Activated CD8-positive, alpha-beta memory T cell treated with anti-CD3 and anti-CD28 coated beads, Interleukin-2, amount 50 U/mL, for 24 hours (primary cell): ENCODE results near the gene KLHL7.
A peak's percentile ranks its signal among the peaks of the same experiment; 100 is the strongest.
"Not testable (repeated sequence)": the region's sequence is repeated elsewhere in the genome, so short reads cannot be mapped to it uniquely, and the experiment has no call there.

Experiments used
- DNase-seq: peaks from one replicate; pipeline ENCODE4 v3.0.0-alpha.2; 2020; ENCODE audit errors: extremely low read depth

KLHL7 gene

DNA sequence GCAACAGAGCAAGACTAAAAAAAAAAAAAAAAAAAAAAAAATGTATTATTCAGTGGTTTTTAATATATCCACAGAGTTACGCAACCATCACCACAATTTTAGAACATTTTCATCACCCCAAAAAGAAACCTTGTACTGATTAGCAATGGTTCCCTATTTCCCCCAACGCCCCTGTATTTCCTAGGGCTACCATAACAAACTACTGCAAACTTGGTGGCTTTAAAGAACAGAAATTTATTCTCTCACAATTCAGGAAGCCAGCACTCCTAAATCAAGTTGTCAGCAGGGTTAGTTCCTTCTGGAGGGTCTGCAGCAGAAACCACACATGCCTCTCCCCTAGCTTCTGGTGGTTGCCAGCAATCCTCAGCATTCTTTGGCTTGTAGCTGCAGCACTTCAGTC, 70.4 kb downstream of the KLHL7 start:
- no peak for DNase-seq

DNA sequence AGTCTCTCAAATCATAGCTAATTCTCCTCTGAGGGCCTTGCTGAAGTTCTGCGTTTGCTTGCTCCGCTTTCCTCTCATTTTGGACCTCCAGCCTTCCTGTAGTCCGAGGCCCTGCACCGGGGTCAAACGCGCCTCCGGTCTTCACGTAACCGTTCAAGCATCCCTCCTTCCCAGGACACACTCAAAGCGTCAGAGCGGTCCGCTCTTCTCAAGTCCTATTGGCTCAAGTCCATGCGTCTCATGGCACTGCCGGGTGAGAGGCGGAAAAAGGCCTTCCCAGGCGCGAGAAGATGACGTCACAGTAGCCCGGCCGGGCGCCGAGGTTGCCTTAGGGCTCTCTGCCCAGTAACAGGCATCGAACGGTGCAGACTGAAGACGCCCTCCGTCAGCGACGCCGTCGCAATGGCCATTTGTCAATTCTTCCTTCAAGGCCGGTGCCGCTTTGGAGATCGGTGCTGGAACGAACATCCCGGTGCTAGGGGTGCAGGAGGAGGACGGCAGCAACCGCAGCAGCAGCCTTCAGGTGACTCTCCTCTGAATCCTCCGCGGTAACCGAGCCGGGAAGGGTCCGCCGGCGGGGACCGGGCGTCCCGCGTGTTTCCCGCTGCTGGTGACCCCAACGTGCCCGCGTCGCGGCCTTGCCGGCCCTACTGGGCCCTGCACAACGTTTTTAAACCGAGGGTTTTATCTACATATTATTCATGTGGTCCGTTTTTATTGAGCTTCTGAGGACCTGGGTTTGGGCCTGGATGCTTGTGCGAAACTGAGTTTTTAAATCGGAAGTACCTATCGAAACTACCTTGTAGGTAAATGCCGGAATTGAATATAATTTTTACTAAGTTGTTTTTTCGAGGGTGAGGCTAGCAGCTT, 76.3 kb downstream of the KLHL7 start, which contains the start of gene NUP42:
TSS of gene NUP42 (plus strand) at position 365 of the 870 bp plus-strand sequence. CDS start at position 403, 38 bp downstream.
- DNase-seq, result peak; percentile 96

DNA sequence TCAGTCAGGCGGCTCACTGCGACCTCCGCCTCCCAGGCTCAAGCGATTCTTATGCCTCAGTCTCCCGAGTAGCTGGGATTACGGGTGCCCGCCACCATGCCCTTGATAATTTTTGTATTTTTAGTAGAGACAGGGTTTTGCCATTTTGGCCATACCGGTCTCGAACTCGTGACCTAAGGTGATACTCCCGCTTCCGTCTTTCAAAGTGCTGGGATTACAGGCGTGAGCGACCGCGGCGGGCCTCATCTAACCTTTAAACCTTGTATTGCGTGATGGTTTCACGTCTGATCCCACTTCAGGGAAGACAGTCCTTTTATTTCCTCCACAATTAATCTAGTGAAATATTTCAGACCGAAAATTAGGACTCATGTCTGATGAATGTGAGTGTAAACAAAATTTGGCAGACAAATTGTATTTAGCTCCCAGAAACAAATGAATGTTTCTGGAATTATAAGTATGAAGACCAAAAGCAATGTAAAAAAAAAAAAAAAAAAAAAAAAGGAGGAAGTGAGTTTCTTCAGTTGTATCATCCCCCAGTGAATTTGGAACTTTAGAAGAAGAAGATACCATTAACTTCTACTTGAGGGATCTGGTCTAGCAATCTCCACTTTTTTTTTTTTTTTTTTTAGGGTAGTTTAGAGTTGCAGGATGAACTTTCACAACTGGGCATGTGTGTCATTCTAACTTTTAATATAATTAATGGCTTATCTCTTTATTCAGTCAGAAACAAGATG, 77.9 kb downstream of the KLHL7 start:
- DNase-seq, result no peak

DNA sequence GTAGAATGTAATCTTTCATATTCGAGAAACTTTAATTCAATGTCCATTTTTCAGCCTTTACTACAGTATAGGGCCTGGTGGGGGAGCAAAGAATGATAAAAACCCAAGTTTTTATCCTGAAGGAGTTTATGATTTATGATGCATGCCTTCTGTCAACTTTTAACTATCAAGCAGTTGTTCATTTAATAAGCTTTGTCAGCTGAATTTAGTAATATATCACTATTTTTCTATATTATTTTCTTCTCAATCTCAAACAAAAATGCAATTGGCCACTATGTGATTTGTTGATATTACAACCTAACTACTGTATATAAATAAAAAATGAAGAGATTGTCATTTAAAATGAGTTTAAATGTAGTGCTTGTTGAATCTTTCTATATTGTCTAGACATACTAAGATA, 78.7 kb downstream of the KLHL7 start:
- DNase-seq, result no peak

DNA sequence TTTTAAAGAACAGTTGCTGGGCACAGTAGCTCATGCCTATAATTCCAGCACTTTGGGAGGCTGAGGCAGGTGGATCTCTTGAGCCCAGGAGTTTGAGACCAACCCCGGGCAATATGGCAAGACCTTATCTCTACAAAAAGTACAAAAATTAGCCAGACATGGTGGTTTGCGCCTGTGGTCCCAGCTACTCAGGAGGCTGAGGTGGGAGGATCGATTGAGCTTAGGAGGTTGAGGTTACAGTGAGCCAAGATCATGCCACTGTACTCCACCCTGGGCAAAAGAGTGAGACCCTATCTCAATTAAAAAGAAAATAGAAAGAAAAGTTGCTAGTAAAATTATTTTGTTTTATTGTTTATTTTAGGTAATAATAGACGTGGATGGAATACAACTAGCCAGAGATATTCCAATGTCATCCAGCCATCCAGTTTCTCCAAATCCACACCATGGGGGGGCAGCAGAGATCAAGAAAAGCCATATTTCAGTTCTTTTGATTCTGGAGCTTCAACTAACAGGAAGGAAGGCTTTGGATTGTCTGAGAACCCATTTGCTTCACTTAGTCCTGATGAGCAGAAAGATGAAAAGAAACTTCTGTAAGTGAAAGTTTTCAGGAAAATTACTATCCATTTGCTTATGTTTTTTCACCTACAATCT, 79.2 kb downstream of the KLHL7 start:
- no peak for DNase-seq

DNA sequence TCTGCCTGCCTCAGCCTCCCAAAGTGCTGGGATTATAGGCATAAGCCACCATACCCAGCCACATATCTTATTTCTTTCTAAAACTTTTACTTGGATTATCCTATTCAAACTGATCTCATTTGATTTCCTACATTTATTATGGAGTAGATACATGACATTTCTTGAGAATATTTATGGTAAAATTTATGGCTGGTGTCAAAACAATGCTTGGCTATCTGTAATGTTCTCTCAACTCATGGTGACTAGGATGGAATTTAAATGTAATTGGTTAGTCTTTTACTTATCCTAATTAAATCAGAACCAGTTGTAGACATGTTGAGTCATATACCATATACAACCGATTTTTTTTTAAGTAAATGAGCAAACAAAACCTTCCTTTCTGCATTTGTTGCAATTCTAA, 80.4 kb downstream of the KLHL7 start:
- DNase-seq, result no peak

DNA sequence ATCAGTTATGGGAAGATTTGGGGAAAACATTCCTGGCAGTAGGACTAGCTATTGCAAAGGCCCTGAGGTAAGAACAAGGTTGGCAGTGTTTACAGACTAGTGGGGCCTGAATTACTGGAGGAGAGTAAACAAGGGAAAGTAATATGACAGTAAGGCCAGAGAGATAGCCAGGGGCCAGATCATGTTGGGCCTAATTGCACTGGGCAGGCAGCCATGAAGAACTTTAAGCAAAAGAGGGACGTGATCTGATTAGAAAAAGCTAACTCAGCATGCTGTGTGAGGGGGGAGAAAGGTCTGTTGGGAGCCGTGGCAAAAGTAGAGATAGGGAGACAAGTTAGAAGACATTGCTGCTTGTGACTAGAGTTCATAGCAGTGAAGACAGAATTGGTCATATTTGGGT, 85.4 kb downstream of the KLHL7 start:
- no peak for DNase-seq

DNA sequence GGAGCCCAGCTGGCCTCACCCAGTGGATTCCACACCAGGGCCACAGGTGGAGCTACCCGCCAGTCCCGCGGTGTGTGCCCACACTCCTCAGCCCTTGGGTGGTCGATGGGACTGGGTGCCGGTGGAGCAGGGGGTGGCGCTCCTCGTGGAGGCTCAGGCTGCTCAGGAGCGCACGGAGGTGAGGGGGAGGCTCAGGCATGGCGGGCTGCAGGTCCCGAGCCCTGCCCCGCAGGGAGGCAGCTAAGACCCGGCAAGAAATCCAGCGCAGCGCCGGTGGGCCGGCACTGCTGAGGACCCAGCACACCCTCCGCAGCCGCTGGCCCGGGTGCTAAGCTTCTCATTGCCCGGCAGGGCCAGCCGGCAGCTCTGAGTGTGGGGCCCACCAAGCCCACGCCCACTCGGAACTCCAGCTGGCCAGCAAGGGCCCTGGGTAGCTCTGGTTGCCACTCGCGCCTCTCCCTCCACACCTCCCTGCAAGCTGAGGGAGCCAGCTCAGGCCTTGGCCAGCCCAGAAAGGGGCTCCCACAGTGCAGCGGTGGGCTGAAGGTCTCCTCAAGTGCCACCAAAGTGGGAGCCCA, 88.2 kb downstream of the KLHL7 start:
- not testable (repeated sequence) for DNase-seq

DNA sequence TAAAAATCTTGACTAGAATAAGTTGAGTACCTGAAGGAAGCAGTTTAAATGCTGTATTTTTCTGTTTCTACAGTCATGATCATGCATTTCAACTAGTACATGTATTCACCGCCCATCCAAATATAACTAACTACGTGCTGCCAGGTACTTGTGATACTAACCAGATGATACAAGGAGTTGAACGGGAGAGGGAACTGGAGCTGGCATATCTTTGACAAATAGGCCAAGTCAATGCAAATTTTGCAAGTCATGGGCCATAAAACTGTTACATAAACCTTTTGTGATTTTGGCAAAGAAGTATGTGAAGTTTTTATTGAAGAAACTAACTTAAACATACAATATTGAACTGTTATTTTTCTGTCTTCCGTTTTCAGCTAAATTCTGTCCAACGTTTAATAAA, 90.7 kb downstream of the KLHL7 start:
- no peak for DNase-seq

DNA sequence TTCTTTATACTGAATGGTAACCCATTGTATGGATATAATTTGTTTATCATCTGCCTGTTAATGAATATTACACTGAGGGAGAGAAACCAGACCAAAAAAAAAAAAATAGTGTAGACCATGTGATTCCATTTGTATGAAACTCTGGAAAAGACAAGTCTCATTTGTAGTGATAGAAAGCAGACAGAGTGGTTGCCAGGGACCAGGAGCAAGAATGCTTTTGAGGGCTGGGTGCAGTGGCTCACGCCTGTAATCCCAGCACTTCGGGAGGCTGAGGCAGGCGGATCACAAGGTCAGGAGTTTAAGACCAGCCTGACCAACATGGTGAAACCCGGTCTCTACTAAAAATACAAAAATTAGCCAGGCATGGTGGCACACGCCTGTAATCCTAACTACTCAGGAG, 92.2 kb downstream of the KLHL7 start:
- not testable (repeated sequence) for DNase-seq

DNA sequence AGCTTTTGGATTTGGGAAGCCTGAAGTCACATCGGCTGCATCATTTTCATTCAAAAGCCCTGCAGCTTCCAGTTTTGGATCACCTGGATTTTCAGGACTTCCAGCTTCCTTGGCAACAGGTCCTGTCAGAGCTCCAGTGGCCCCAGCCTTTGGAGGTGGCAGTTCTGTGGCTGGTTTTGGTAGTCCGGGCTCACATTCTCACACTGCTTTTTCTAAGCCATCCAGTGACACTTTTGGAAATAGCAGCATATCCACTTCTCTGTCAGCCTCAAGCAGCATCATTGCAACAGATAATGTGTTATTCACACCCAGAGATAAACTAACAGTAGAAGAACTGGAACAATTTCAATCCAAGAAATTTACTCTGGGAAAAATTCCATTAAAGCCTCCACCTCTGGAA, 94.7 kb downstream of the KLHL7 start:
- no peak for DNase-seq

DNA sequence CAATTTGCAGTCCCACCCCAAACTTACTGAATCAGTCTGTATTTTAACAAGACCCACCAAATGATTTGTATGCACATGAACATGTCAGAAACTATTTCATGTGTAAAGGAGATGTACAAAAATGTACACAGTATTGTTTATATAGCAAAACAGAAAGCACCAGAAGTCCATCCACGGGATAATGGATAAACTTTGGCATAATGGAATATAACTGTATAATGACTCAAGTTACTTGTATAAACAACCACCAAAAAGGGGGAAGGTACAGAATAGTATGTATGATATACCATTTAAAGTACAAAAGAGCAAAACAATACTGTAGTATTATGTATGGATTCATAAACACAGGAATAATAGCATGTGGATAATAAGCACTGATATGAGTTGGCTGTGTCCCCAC, 98.7 kb downstream of the KLHL7 start:
- DNase-seq, result no peak

DNA sequence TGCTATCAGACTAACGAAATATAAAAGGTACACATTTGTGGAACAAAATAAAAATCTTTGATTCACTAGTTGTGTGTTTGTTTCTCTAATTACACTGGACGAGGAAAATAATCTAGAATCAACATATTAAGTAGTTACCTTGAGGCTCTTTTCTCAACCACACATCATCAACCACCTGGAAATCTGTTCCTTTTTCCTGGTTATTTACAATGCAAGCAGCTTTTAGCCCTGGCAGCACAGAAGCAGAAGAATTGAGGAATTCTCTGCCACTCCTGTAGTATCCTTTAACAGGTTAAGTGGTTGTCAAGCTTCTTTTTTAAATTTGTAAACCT, 100.0 kb downstream of the KLHL7 start:
- no peak for DNase-seq

DNA sequence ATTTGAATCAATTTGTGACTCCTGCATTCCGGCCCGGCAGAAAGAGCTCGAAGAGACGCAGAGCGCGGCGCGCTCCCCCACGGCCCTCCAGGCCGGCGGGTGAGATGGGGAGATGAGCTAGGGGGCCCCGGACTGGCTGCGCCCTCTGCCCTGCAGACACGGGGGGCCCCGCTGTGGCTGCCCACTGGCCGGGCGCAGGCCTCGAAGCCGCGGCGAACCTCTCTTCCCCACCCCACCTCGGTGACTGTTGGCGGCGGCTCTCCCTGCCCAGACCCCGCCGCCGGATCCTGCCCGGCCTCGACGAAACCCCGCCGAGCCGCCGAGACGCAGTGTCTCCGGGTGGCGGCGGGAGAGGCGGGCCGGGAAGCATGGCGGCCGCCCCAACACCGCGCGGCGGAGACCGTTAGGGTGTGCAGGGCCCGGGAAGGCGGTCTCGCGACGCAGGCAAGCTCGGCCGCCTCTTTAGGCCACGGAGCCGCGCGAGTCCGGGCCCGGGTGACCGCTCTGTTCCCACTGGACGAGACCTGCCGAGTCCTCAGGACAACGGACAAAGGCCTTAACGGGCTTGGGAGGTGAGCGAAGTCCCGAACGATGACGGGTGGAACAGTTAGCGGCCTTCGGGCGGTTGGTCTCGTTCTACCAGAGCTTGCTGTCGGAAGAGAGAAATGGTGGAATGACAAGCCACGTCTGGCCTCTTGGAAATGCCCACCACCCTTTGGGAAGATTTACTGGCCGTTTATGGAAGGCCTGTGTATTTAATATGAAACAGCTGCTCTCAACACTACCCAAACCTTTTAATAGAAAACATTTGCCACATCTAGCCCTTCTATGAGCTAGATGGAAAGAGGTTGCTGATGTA, 100.6 kb downstream of the KLHL7 start:
- no peak for DNase-seq

DNA sequence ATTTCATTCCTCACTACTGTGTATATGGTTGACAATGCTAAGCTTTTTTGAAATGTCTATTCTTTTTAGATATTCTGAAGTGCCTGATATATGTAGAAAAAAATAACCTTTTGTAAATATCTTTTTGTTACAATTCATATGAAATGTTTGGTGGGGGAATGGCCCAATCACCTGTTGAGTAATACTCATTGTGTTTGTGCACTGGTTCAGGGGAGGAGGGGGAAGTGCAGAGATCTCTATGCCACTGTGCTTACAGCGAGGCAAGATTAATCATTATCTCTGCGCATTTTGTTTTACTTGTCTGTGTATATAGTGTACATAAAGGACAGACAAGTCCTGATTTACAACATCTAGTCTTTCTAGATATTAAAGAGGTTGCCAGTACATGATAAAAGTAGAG, 101.4 kb downstream of the KLHL7 start:
- DNase-seq, result no peak

DNA sequence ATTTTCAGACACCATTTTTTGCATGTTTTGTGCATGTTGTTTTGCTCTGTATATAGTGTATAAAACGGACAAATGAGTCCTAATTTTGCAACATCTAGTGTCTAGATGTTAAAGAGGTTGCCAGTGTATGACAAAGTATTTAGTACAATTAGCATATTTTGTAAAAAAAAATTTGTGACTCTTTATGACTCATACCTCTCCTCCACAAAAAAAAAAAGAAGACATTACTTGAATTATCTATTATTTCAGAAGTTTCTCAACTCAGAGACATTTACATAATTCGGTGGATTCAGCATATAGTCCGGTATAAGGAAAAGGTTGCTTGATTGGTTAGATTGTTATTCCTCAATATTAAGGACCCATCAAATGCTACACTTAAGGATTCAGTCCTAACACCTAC, 102.3 kb downstream of the KLHL7 start:
- DNase-seq, result no peak

DNA sequence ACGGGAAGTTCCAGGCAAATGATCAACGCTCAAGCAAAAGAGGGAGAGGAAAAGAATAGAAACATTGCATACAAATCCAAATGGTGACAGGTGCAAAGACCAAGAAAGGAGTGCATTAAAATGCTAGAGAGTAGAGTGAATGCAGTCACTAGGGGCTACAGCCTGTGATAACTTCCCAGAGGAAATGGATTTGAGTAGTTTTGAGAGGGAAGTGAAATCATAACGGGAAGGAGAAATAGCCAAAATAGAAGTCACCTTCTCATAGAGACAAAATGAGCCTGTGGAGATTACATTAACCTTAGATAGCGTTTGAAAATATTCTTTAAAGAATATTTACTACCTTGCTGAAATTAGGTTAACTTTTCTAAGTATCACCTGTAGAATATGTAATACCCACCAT, 102.7 kb downstream of the KLHL7 start:
- DNase-seq, result no peak

DNA sequence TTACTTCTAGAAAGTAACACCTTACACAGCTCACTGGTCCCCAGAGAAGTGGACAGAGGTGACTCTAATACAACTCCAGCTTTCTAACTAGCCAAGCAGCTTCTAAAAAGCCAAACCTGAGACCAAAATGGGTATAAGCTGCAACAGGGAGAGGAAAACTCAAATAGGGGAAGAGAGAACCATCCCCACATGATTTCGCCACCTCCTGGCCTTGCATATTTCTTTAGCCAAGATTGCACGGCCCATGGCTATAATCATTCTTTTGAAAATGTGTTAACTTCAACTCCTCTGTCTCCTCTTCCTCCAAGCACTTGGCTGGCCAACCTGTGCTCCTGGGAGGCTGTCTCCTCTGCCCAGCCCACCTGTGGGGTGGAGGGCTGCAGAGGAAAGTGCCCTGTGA, 104.9 kb downstream of the KLHL7 start:
- DNase-seq, result no peak

DNA sequence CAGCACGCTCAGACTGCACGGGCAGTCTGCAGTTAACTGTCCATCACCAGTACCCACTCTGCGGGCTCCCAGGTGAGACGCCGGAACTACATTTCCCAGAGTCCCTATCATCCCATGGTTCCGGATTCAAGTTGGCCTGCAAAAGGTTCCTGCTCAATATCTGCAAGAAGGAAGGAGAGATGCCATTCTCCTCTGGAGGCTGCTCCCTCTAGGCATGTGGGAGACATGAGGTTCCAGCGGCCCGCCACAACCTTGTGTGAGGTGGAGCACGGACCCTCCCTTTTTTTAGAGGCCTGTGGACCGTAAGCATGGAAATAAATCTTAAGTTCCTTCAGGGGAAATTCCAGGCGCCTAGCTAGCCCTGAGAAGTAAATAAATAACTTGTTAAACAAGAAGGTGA, 106.0 kb downstream of the KLHL7 start:
- DNase-seq, result no peak

DNA sequence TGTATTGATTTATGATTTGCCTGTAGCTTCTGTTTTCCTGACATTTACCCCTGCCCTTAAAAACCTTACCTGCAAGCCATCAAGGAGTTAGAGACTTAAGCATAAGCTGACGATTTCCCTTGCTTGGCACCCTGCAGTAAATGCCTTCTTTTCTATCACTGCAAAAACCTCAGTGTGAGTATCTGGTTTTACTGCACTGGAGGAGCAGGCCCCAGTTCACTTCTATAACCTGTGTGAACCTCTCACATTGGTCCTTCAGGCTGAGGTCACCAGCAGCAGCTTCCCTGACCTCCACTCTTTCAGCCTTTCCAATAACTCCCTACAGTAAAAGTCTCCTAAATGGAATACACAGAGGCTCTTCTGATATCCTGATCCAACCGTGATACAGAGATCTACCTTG, 106.8 kb downstream of the KLHL7 start:
- DNase-seq, result no peak

DNA sequence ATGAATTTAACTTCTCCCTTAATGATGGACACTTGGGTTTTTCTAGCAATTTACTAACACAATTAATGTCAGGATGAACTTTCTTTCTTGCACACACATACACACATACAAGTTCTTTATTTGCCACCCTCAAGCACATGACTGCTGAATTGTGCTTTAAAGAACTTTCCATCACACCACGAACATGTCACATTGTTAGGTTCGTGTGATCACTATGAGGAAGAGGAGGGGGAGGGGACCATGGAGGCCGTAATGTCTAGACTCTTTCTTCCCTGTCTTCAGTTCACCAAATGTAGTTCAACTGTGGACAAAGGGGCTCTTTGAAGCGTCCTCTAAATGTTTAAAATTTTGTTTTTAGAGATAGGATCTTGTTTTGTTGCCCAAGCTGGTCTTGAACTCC, 107.3 kb downstream of the KLHL7 start:
- DNase-seq, result no peak

DNA sequence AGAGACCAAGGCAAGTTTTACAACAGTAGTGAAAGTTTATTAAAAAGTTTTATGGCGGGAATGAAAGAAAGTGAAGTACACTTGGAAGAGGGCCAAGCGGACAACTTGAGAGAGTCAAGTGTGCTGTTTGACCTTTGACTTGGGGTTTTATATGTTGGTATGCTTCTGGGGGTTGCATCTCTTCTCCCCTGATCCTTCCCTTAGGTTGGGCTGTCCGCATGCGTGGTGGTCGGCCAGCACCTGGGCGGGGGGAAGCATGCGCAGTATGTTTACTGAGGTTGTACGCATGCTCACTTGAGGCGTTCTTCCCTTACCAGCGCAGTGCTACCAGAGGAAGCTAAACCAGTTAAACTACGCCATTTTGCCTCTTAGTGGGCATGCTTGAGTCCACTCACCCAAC, 108.2 kb downstream of the KLHL7 start:
- DNase-seq, result no peak
